ENCODE results near the gene HIPK2.

Gene HIPK2

GRCh38 chr7:139576179-139576973 is 201.4 kb downstream of the HIPK2 start:
- H3K4me1 ChIP-seq (ENCODE audit: control insufficient read depth, insufficient read depth, low read length, unreplicated experiment), result no peaks in the 10 kb centered on the region
- no peak overlapping the region for H2AFZ ChIP-seq (ENCODE audit: low read length, unreplicated experiment)
- H3K4me3 ChIP-seq (ENCODE audit: low read depth, low read length), result no peak overlapping the region
- H3K27ac ChIP-seq (ENCODE audit: low read depth, low read length), result no peak overlapping the region
- no peaks in the 10 kb centered on the region for H3K79me2 ChIP-seq (ENCODE audit: control insufficient read depth, insufficient read depth, low read length, unreplicated experiment)
- H3K27me3 ChIP-seq (ENCODE audit: insufficient read depth, low read length), result no peaks in the 10 kb centered on the region
- peaks cover 35% of the 10 kb centered on the region for H3K36me3 ChIP-seq (ENCODE audit: insufficient read depth, low read length)

GRCh38 chr7:139575338-139575680 is 202.5 kb downstream of the HIPK2 start:
- Histone ChIP-seq H3K4me3 (ENCODE audit: low read depth, low read length) (no peak overlapping the region), H2AFZ (ENCODE audit: low read length, unreplicated experiment) (no peak overlapping the region), H3K36me3 (ENCODE audit: insufficient read depth, low read length) (peaks cover 36% of the 10 kb centered on the region), H3K27me3 (ENCODE audit: insufficient read depth, low read length) (no peaks in the 10 kb centered on the region), H3K27ac (ENCODE audit: low read depth, low read length) (no peak overlapping the region), H3K4me1 (ENCODE audit: control insufficient read depth, insufficient read depth, low read length, unreplicated experiment) (no peaks in the 10 kb centered on the region), H3K79me2 (ENCODE audit: control insufficient read depth, insufficient read depth, low read length, unreplicated experiment) (no peaks in the 10 kb centered on the region)

DNA sequence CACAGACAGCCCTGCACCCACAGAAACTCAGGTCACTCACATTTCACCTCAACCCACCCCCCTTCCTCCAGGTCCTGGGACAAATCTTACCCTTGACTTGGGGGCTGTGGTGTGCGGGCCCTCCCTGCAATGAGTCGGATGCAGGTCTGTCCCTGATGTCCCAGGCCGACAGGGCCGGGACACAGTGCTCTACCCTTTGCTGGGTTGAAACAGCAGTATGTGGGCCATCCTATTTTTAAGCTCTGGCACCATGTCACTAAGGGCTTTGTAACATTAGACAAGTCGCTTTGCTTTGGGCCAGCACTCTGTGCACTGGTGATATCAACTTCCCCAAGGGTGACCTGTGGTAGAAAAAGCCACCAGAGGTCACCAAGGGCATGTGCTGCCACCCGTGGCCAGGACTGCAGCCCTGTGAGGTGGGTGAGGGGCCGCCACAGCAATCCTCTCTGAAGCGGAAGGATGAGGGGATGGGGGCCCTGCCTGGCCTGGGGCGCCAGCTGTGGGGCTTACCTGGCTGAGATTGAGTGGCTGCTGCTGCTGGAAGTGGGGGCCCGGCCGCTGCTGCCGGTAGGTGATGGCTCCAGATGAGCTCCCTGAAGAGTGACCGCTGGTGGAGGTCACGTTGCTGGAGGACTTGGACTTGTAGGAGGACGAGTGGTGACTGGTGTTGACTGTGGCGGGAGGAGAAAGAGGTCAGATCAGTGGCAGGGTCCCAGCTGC is 203.0 kb downstream of the HIPK2 start:
- Histone ChIP-seq H3K27ac (ENCODE audit: low read depth, low read length) (no peak overlapping the region), H3K79me2 (ENCODE audit: control insufficient read depth, insufficient read depth, low read length, unreplicated experiment) (no peaks in the 10 kb centered on the region), H3K27me3 (ENCODE audit: insufficient read depth, low read length) (no peaks in the 10 kb centered on the region), H3K36me3 (ENCODE audit: insufficient read depth, low read length) (peaks cover 31% of the 10 kb centered on the region), H3K4me3 (ENCODE audit: low read depth, low read length) (no peak overlapping the region), H3K4me1 (ENCODE audit: control insufficient read depth, insufficient read depth, low read length, unreplicated experiment) (no peaks in the 10 kb centered on the region), H2AFZ (ENCODE audit: low read length, unreplicated experiment) (no peak overlapping the region)

DNA sequence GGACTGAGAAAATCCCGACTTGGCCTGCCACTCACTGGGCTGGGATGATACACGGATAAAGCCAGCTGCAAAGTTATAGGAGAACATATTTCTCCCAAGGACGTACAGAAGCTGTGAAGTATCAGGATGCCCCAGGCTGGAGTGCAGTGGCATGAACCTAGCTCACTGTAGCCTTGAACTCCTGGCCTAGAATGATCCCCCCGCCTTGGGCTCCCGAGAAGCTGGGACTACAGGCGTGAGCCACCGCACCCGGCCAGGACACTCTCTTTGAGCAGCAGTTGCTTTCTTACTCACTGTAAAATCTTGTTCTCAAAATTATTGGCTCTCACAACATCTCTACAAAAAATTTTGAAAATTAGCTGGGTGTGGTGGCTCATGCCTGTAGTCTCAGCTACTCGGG is 203.9 kb downstream of the HIPK2 start:
- Histone ChIP-seq H3K27ac (ENCODE audit: low read depth, low read length) (no peak overlapping the region), H2AFZ (ENCODE audit: low read length, unreplicated experiment) (no peak overlapping the region), H3K4me3 (ENCODE audit: low read depth, low read length) (no peak overlapping the region), H3K36me3 (ENCODE audit: insufficient read depth, low read length) (peaks cover 30% of the 10 kb centered on the region), H3K79me2 (ENCODE audit: control insufficient read depth, insufficient read depth, low read length, unreplicated experiment) (no peaks in the 10 kb centered on the region), H3K4me1 (ENCODE audit: control insufficient read depth, insufficient read depth, low read length, unreplicated experiment) (no peaks in the 10 kb centered on the region), H3K27me3 (ENCODE audit: insufficient read depth, low read length) (no peaks in the 10 kb centered on the region)

- H3K79me2 ChIP-seq (ENCODE audit: control insufficient read depth, insufficient read depth, low read length, unreplicated experiment), result no peaks in the 10 kb centered on the region
- H3K27ac ChIP-seq (ENCODE audit: low read depth, low read length), result no peak overlapping the region
- H3K27me3 ChIP-seq (ENCODE audit: insufficient read depth, low read length), result no peaks in the 10 kb centered on the region
- no peaks in the 10 kb centered on the region for H3K4me1 ChIP-seq (ENCODE audit: control insufficient read depth, insufficient read depth, low read length, unreplicated experiment)
- H2AFZ ChIP-seq (ENCODE audit: low read length, unreplicated experiment), result no peak overlapping the region
- H3K4me3 ChIP-seq (ENCODE audit: low read depth, low read length), result no peak overlapping the region
- peaks cover 32% of the 10 kb centered on the region for H3K36me3 ChIP-seq (ENCODE audit: insufficient read depth, low read length)
Measured at GRCh38 chr7:139572704-139573385, 205.0 kb downstream of the HIPK2 start.

- Histone ChIP-seq H2AFZ (ENCODE audit: low read length, unreplicated experiment) (no peak overlapping the region), H3K4me1 (ENCODE audit: control insufficient read depth, insufficient read depth, low read length, unreplicated experiment) (no peaks in the 10 kb centered on the region), H3K4me3 (ENCODE audit: low read depth, low read length) (no peak overlapping the region), H3K36me3 (ENCODE audit: insufficient read depth, low read length) (peaks cover 33% of the 10 kb centered on the region), H3K27ac (ENCODE audit: low read depth, low read length) (no peak overlapping the region), H3K27me3 (ENCODE audit: insufficient read depth, low read length) (no peaks in the 10 kb centered on the region), H3K79me2 (ENCODE audit: control insufficient read depth, insufficient read depth, low read length, unreplicated experiment) (no peaks in the 10 kb centered on the region)
Measured at GRCh38 chr7:139572071-139572470, 205.7 kb downstream of the HIPK2 start.

DNA sequence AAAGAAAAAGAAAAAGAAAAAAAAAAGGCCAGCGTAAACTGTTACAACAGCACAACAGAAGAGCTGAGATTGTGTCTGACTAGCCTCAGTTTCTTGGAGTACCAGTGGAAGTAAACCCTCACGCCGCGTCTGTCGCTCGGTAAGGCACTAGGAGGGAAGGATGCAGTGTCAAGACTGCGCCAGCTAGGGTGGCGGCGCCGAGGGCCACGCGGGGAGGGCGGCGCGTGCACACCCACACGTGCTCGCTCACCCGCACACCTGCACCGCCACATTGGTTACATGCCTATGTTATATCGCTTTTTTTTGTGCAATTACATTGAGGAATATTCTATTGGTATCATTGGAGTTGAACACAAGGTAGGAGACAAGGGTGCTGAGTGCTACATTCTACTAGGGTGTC is 206.1 kb downstream of the HIPK2 start:
- Histone ChIP-seq H3K36me3 (ENCODE audit: insufficient read depth, low read length) (peaks cover 34% of the 10 kb centered on the region), H3K4me3 (ENCODE audit: low read depth, low read length) (no peak overlapping the region), H2AFZ (ENCODE audit: low read length, unreplicated experiment) (no peak overlapping the region), H3K79me2 (ENCODE audit: control insufficient read depth, insufficient read depth, low read length, unreplicated experiment) (no peaks in the 10 kb centered on the region), H3K27me3 (ENCODE audit: insufficient read depth, low read length) (no peaks in the 10 kb centered on the region), H3K4me1 (ENCODE audit: control insufficient read depth, insufficient read depth, low read length, unreplicated experiment) (no peaks in the 10 kb centered on the region), H3K27ac (ENCODE audit: low read depth, low read length) (no peak overlapping the region)

DNA sequence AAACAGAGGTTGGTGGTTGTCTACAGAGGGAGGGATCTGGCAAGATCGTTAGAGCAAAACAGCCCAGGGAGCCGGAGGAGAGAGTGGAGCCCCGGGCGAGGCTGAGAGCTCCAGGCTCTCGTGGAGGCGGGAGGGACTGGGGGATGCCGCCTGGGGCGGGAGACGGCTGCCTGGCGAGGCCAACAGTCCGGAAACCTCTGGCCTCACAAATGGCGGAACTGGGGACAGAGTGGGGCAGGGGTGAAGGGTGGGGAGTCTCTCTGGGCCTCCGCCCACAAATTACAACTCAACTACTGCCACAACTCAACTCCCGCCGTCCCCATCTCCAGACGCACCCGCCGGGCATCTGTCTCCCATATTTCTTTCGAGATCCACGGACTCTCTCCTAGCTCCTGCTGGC is 206.6 kb downstream of the HIPK2 start:
- H3K27ac ChIP-seq (ENCODE audit: low read depth, low read length), result no peak overlapping the region

DNA sequence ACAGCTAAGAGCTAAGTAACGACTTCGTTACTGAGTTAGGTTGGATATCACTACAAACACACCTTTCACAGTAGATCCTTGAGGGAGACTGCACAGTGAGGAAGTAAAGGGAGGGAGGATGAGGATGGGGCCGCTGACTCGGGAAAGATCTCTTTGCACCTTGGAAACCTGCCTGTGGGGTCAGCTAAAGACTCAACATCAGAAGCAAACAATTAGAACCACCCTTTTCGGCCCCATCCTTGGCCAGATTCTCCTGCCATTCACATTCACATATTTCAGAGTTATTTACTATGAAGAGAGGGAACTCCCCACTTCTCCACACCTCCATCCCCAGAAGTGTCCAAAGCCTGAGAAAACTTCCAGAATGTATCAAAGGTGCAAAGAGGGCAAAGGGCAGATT is 207.2 kb downstream of the HIPK2 start:
- peaks cover 31% of the 10 kb centered on the region for H3K36me3 ChIP-seq (ENCODE audit: insufficient read depth, low read length)
- no peaks in the 10 kb centered on the region for H3K4me1 ChIP-seq (ENCODE audit: control insufficient read depth, insufficient read depth, low read length, unreplicated experiment)
- no peaks in the 10 kb centered on the region for H3K79me2 ChIP-seq (ENCODE audit: control insufficient read depth, insufficient read depth, low read length, unreplicated experiment)
- H3K27ac ChIP-seq (ENCODE audit: low read depth, low read length), result no peak overlapping the region
- no peak overlapping the region for H3K4me3 ChIP-seq (ENCODE audit: low read depth, low read length)
- H3K27me3 ChIP-seq (ENCODE audit: insufficient read depth, low read length), result no peaks in the 10 kb centered on the region
- H2AFZ ChIP-seq (ENCODE audit: low read length, unreplicated experiment), result no peak overlapping the region

More for the DNA sequence above, 206.6 kb downstream of the HIPK2 start:
- Histone ChIP-seq H2AFZ (ENCODE audit: low read length, unreplicated experiment) (no peak overlapping the region), H3K27me3 (ENCODE audit: insufficient read depth, low read length) (no peaks in the 10 kb centered on the region), H3K4me1 (ENCODE audit: control insufficient read depth, insufficient read depth, low read length, unreplicated experiment) (no peaks in the 10 kb centered on the region), H3K36me3 (ENCODE audit: insufficient read depth, low read length) (peaks cover 36% of the 10 kb centered on the region), H3K79me2 (ENCODE audit: control insufficient read depth, insufficient read depth, low read length, unreplicated experiment) (no peaks in the 10 kb centered on the region), H3K4me3 (ENCODE audit: low read depth, low read length) (no peak overlapping the region)

DNA sequence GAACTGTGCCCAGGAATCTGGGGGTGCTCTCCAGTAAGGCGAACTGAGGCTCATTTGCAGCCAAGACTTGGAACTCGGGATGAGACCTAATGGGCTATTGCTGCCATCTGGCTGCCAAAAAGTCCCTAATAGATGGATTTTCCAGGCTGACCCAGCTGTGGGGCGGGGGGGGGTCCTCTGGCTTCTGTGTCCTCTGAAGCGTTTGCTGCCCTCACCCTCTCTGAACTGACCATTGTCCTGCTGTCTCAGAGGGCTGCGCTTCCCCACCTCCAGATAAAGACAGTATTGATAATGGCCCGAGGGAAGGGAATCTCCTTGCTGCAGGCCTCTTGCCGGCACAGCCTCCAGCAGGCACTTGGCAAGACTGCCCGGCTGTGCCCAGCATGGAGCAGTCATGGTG is 207.7 kb downstream of the HIPK2 start:
- Histone ChIP-seq H3K36me3 (ENCODE audit: insufficient read depth, low read length) (peaks cover 30% of the 10 kb centered on the region), H3K27ac (ENCODE audit: low read depth, low read length) (no peak overlapping the region), H3K79me2 (ENCODE audit: control insufficient read depth, insufficient read depth, low read length, unreplicated experiment) (no peaks in the 10 kb centered on the region), H3K27me3 (ENCODE audit: insufficient read depth, low read length) (no peaks in the 10 kb centered on the region), H3K4me3 (ENCODE audit: low read depth, low read length) (no peak overlapping the region), H3K4me1 (ENCODE audit: control insufficient read depth, insufficient read depth, low read length, unreplicated experiment) (no peaks in the 10 kb centered on the region), H2AFZ (ENCODE audit: low read length, unreplicated experiment) (no peak overlapping the region)

Measured in ACC112 (cell line).